Hepatocyte (in vitro differentiated cells): ENCODE data around the gene STKLD1. TPM values are rescaled to one million over a fixed set of nuclear protein-coding genes. Genes with fewer than 3 reads are reported as not detected.

Experiments used
- DNase-seq: peaks from one replicate; pipeline ENCODE4 v3.0.0-alpha.2; 2016; ENCODE audit warnings: low spot score
- H2AFZ ChIP-seq: fragments of 200-600 bp; sonication (generic); 2 replicates; pipeline ENCODE4 v1.6.0; 2016; ENCODE audit warnings: antibody characterized with exemption, mild to moderate bottlenecking
- H3K27ac ChIP-seq: fragments of 200-600 bp; sonication (generic); 2 replicates; pipeline ENCODE4 v1.5.1; 2016; ENCODE audit warnings: mild to moderate bottlenecking
- H3K27me3 ChIP-seq: fragments of 200-600 bp; sonication (generic); 2 replicates; pipeline ENCODE4 v1.6.1; 2016
- H3K36me3 ChIP-seq: fragments of 200-600 bp; sonication (generic); replicated peaks from 2 replicates; pipeline ENCODE4 v1.5.1; 2016; ENCODE audit warnings: low read depth; ENCODE audit not compliant: insufficient read depth
- H3K4me1 ChIP-seq: fragments of 200-600 bp; sonication (generic); 2 replicates; pipeline ENCODE4 v1.5.1; 2016; ENCODE audit warnings: mild to moderate bottlenecking, moderate library complexity; ENCODE audit not compliant: insufficient read depth
- H3K4me2 ChIP-seq: fragments of 200-600 bp; sonication (generic); 2 replicates; pipeline ENCODE4 v1.6.0; 2016
- H3K4me3 ChIP-seq: fragments of 200-600 bp; sonication (generic); 2 replicates; pipeline ENCODE4 v1.5.1; 2016; ENCODE audit warnings: mild to moderate bottlenecking
- H3K79me2 ChIP-seq: fragments of 200-600 bp; sonication (generic); 2 replicates; pipeline ENCODE4 v1.6.0; 2017; ENCODE audit warnings: mild to moderate bottlenecking
- H3K9me2 ChIP-seq: fragments of 200-600 bp; sonication (generic); replicated peaks from 2 replicates; pipeline ENCODE4 v1.6.0; 2017; ENCODE audit warnings: mild to moderate bottlenecking; ENCODE audit not compliant: insufficient read depth
- H3K9me3 ChIP-seq: fragments of 200-600 bp; sonication (generic); 2 replicates; pipeline ENCODE4 v1.5.1; 2016; ENCODE audit warnings: low read depth, mild to moderate bottlenecking
- H4K20me1 ChIP-seq: fragments of 200-600 bp; sonication (generic); 2 replicates; pipeline ENCODE4 v1.6.0; 2016; ENCODE audit warnings: mild to moderate bottlenecking; ENCODE audit not compliant: insufficient read depth, poor library complexity, severe bottlenecking
- EZH2 ChIP-seq: fragments of 200-600 bp; sonication (generic); IDR thresholded peaks from 2 replicates; pipeline ENCODE4 v1.6.1; 2016; ENCODE audit warnings: antibody characterized with exemption, mild to moderate bottlenecking, borderline replicate concordance
- EZH2phosphoT487 ChIP-seq: fragments of 200-600 bp; sonication (generic); IDR thresholded peaks from one replicate; pipeline ENCODE4 v1.6.1; 2018; ENCODE audit warnings: antibody characterized with exemption, mild to moderate bottlenecking, low read depth, moderate library complexity; ENCODE audit not compliant: unreplicated experiment, severe bottlenecking
- WGBS: methylation state at CpG from one replicate; pipeline ENCODE4 v1.1.6; 2016; ENCODE audit warnings: low lambda C conversion rate; ENCODE audit errors: missing lambda C conversion rate; 5-methylcytosine and 5-hydroxymethylcytosine counted together
- polyA plus RNA-seq: library from polyadenylated mRNA; unstranded; fragments of >200 nt; fragmentation: Nextera tagmentation; extraction: Ambion mirVana; gene quantifications from 2 replicates; pipeline ENCODE4 v1.2.1, GENCODE V29; 2016
- total RNA-seq: library from RNA; depleted of rRNA; stranded (reverse); fragments of >200 nt; gene quantifications from 2 replicates; pipeline ENCODE4 v1.2.3, GENCODE V29; 2014
- TF ChIP-seq, protein P1 (sequence below): fragments of 200-600 bp; sonication (generic); IDR thresholded peaks from 2 replicates; pipeline ENCODE4 v1.5.1; 2016; ENCODE audit warnings: antibody characterized with exemption, mild to moderate bottlenecking; ENCODE audit not compliant: poor library complexity

The STKLD1 gene
- total and polyA plus RNA-seq, 2 experiments from 2014 or later = 0.10 to 2.5 TPM

DNA sequence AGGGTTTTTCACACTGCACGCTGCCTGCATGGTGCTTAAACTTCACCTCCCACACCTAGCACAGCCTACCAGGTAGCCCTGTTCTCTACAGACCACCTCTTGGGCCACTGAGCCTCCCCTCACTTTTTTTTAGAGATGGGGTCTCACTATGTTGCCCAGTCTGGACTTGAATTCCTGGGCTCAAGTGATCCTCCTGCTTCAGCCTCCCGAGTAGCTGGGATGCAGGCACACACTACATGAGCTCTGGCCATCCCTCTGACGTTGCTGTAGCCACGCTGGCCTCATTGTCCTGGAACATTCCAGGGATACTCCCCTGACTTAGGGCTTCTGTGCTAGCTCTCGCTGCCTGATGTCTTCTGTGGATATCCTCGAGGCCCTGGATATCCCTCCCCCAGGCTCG is 76.4 kb downstream of the STKLD1 start:
- H3K4me1 ChIP-seq = no peaks in the 10 kb centered on the region
- no peaks in the 10 kb centered on the region for H3K9me2 ChIP-seq
- H4K20me1 ChIP-seq = no peaks in the 10 kb centered on the region
- no peak overlapping the region for H3K27ac ChIP-seq
- no peaks in the 10 kb centered on the region for H3K9me3 ChIP-seq
- no peaks in the 10 kb centered on the region for H3K36me3 ChIP-seq
- WGBS = 87% methylated on average over 7 of the region's 7 CpGs
- H2AFZ ChIP-seq = no peak overlapping the region
- no peaks in the 10 kb centered on the region for H3K27me3 ChIP-seq
- H3K79me2 ChIP-seq = no peaks in the 10 kb centered on the region
- DNase-seq = no peak
- no peak overlapping the region for H3K4me2 ChIP-seq
- TF ChIP-seq EZH2 (no peak), EZH2phosphoT487 (no peak)
- TF ChIP-seq, protein P1, sequence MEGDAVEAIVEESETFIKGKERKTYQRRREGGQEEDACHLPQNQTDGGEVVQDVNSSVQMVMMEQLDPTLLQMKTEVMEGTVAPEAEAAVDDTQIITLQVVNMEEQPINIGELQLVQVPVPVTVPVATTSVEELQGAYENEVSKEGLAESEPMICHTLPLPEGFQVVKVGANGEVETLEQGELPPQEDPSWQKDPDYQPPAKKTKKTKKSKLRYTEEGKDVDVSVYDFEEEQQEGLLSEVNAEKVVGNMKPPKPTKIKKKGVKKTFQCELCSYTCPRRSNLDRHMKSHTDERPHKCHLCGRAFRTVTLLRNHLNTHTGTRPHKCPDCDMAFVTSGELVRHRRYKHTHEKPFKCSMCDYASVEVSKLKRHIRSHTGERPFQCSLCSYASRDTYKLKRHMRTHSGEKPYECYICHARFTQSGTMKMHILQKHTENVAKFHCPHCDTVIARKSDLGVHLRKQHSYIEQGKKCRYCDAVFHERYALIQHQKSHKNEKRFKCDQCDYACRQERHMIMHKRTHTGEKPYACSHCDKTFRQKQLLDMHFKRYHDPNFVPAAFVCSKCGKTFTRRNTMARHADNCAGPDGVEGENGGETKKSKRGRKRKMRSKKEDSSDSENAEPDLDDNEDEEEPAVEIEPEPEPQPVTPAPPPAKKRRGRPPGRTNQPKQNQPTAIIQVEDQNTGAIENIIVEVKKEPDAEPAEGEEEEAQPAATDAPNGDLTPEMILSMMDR = no peak
- H3K4me3 ChIP-seq = no peak overlapping the region

DNA sequence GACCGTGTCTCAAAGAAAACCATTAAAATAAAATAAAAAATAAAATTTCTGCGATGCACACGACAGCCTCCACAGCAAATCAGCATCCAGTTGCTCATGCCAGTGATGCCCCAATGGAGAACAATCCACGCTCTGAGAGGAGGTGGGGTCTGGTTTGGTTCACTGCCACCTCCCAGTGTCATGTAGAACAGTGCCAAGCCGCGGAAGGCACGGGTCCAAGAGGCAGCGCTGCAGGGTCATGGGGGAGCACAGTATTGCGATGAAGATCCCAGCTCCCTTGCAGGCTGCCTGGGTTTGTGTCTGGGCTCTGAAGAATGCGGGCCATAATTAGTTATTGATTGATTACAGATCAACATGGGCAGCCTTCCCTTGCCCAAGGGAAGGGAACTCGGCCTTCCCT is 77.5 kb downstream of the STKLD1 start:
- Histone ChIP-seq H3K4me3 (no peak overlapping the region), H2AFZ (no peak overlapping the region), H3K4me1 (no peaks in the 10 kb centered on the region), H3K27ac (no peak overlapping the region), H3K79me2 (no peaks in the 10 kb centered on the region), H3K27me3 (no peaks in the 10 kb centered on the region), H3K9me2 (no peaks in the 10 kb centered on the region), H3K36me3 (no peaks in the 10 kb centered on the region), H3K4me2 (no peak overlapping the region), H3K9me3 (no peaks in the 10 kb centered on the region), H4K20me1 (no peaks in the 10 kb centered on the region)
- no peak for DNase-seq
- 80% methylated on average over 11 of the region's 11 CpGs for WGBS
- TF ChIP-seq, protein P1 = no peak
- no peak for TF ChIP-seq EZH2
- TF ChIP-seq EZH2phosphoT487 = no peak

DNA sequence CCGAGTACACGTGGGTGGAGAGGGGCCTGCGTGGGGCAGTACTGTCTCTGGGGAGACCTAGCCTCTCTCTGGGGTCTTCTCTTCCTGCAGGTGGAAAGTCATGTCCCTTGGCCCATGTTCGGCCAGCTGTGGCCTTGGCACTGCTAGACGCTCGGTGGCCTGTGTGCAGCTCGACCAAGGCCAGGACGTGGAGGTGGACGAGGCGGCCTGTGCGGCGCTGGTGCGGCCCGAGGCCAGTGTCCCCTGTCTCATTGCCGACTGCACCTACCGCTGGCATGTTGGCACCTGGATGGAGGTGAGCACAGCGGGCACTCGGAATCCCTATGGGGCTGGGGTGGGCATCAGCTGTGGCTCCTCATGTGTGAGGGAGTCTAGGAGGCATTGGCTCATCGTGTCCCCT is 78.2 kb downstream of the STKLD1 start:
- no peak overlapping the region for H3K4me3 ChIP-seq
- TF ChIP-seq, protein P1 = no peak
- no peak for TF ChIP-seq EZH2
- TF ChIP-seq EZH2phosphoT487 = no peak
- no peaks in the 10 kb centered on the region for H3K9me3 ChIP-seq
- no peaks in the 10 kb centered on the region for H3K79me2 ChIP-seq
- H3K4me1 ChIP-seq = no peaks in the 10 kb centered on the region
- no peak for DNase-seq
- H3K4me2 ChIP-seq = no peak overlapping the region
- 93% methylated on average over 18 of the region's 19 CpGs for WGBS
- H3K9me2 ChIP-seq = no peaks in the 10 kb centered on the region
- no peaks in the 10 kb centered on the region for H3K27me3 ChIP-seq
- H2AFZ ChIP-seq = no peak overlapping the region
- H3K27ac ChIP-seq = no peak overlapping the region
- no peaks in the 10 kb centered on the region for H4K20me1 ChIP-seq
- no peaks in the 10 kb centered on the region for H3K36me3 ChIP-seq

DNA sequence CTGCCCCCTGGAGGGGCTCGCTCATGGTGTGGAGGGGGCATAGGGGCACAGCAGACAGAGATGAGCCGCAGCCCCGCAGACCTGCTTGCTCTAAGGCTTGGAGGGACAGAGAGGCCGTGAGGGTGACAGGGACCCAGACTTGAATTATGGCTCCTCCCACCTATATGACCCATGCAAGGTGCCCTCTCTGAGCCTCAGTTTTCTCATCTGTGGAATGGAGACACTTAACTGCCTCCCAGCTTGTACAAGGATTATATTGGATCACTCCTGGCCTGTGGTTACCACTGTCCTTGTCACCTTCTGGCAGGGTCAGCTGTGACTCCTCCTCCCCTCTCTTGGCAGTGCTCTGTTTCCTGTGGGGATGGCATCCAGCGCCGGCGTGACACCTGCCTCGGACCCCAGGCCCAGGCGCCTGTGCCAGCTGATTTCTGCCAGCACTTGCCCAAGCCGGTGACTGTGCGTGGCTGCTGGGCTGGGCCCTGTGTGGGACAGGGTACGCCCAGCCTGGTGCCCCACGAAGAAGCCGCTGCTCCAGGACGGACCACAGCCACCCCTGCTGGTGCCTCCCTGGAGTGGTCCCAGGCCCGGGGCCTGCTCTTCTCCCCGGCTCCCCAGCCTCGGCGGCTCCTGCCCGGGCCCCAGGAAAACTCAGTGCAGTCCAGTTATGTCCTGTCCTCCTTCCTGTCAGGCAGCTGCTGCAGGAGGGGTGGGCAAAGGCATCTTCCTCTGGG is 78.9 kb downstream of the STKLD1 start:
- no peak for DNase-seq
- no peak for TF ChIP-seq EZH2phosphoT487
- TF ChIP-seq, protein P1 = no peak
- no peak for TF ChIP-seq EZH2
- Histone ChIP-seq H3K79me2 (no peaks in the 10 kb centered on the region), H3K4me2 (no peak overlapping the region), H4K20me1 (no peaks in the 10 kb centered on the region), H3K9me3 (no peaks in the 10 kb centered on the region), H3K4me1 (no peaks in the 10 kb centered on the region), H3K9me2 (no peaks in the 10 kb centered on the region), H3K27ac (no peak overlapping the region), H2AFZ (no peak overlapping the region), H3K36me3 (no peaks in the 10 kb centered on the region), H3K4me3 (no peak overlapping the region), H3K27me3 (no peaks in the 10 kb centered on the region)
- WGBS = 97% methylated on average over 20 of the region's 20 CpGs
